Thyroid gland (tissue), 4 donors: ENCODE measurements around the gene RRP1B.

ENCODE experiments used
- POLR2A ChIP-seq, 2 donors: fragments of 450-650 bp; IDR thresholded peaks; one replicate each; pipeline ENCODE4 v1.6.1; 2017; ENCODE audit warnings: antibody characterized with exemption in 2 of 2, mild to moderate bottlenecking in 2 of 2, moderate library complexity in 1 of 2
- TF ChIP-seq, protein P1 (sequence below), 6 experiments: fragments of 200-600 bp in 3 of 6; fragments of 450-650 bp in 3 of 6; sonication (generic) in 3 of 6; IDR thresholded peaks; one replicate each; pipeline ENCODE4 v1.5.1; 2016 to 2019; ENCODE audit warnings: antibody characterized with exemption in 6 of 6, mild to moderate bottlenecking in 2 of 6, inconsistent platforms in 1 of 6, moderate library complexity in 1 of 6

DNA sequence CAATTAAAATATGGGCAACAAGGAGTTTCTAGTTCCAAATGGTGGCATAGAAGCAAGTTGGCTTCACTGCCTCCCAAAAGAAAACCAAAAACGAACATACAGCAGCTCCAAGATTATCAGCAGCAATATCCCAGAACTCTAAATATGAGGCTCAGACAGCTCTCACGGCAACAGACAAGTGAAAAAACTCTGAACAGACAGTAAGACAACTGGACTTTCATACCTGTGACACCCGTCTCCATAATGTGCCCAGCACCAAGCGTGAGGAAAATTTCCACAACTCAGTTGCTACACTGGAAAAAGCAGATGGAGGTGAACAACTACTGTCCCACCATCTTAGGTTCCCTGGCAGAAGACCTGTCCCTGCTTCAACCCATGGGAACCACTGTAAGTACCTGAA, 40.0 kb upstream of the RRP1B start:
- TF ChIP-seq, protein P1, sequence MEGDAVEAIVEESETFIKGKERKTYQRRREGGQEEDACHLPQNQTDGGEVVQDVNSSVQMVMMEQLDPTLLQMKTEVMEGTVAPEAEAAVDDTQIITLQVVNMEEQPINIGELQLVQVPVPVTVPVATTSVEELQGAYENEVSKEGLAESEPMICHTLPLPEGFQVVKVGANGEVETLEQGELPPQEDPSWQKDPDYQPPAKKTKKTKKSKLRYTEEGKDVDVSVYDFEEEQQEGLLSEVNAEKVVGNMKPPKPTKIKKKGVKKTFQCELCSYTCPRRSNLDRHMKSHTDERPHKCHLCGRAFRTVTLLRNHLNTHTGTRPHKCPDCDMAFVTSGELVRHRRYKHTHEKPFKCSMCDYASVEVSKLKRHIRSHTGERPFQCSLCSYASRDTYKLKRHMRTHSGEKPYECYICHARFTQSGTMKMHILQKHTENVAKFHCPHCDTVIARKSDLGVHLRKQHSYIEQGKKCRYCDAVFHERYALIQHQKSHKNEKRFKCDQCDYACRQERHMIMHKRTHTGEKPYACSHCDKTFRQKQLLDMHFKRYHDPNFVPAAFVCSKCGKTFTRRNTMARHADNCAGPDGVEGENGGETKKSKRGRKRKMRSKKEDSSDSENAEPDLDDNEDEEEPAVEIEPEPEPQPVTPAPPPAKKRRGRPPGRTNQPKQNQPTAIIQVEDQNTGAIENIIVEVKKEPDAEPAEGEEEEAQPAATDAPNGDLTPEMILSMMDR (IDR thresholded peaks at IDR 0.05), result no peak
- TF ChIP-seq POLR2A (IDR thresholded peaks at IDR 0.05), result no peak
